ENCODE data around the gene RBM12.

RBM12 gene

GRCh38 chr20:35616465-35617396, 48.0 kb downstream of the RBM12 start:
- Histone ChIP-seq H4K20me1 (ENCODE audit: insufficient read depth, low read length) (no peaks in the 10 kb centered on the region), H3K79me2 (ENCODE audit: insufficient read depth, low read length) (no peaks in the 10 kb centered on the region), H3K4me2 (ENCODE audit: insufficient read depth, low read length) (peak overlapping the region; percentile 44), H3K4me3 (ENCODE audit: low read depth in 1 of 2, low read length in 2 of 2) (peak overlapping the region in 1 of 2 experiments; percentile 37; a peak in 1 of 4 replicates), H3K9me3 (ENCODE audit: insufficient read depth, low read length, severe bottlenecking) (no peaks in the 10 kb centered on the region), H3K9ac (ENCODE audit: low read depth, low read length) (no peak overlapping the region), H3K36me3 (ENCODE audit: insufficient read depth, low read length) (no peaks in the 10 kb centered on the region), H3K4me1 (ENCODE audit: insufficient read depth, low read length) (peaks cover 38% of the 10 kb centered on the region), H3K27ac (ENCODE audit: low read length) (peak overlapping the region; percentile 69), H3K27me3 (ENCODE audit: insufficient read depth, low read length, poor library complexity) (no peaks in the 10 kb centered on the region), H2AFZ (ENCODE audit: low read depth, low read length) (peak overlapping the region; percentile 44; the same call in 1 of the 2 replicates)
- TF ChIP-seq EZH2 (IDR thresholded peaks at IDR 0.05; ENCODE audit: borderline replicate concordance, low read depth, low read length, severe bottlenecking) (no peak), CTCF (IDR thresholded peaks at IDR 0.05; ENCODE audit: borderline replicate concordance, extremely low read depth, low read length, poor library complexity, severe bottlenecking) (no peak)
- DNase-seq (no peak), ATAC-seq (ENCODE audit: insufficient read depth, low read depth) (no peak)

GRCh38 chr20:35615667-35616464, 48.8 kb downstream of the RBM12 start, which contains the start of gene SPAG4:
SPAG4 (plus strand) TSS chr20:35615829; CDS start chr20:35616004, 175 bp downstream.
- H3K36me3 ChIP-seq (ENCODE audit: insufficient read depth, low read length), result no peaks in the 10 kb centered on the region
- DNase-seq (peak; percentile 100), ATAC-seq (ENCODE audit: insufficient read depth, low read depth) (peak; percentile 86)
- TF ChIP-seq CTCF (IDR thresholded peaks at IDR 0.05; ENCODE audit: borderline replicate concordance, extremely low read depth, low read length, poor library complexity, severe bottlenecking) (no peak), EZH2 (IDR thresholded peaks at IDR 0.05; ENCODE audit: borderline replicate concordance, low read depth, low read length, severe bottlenecking) (no peak)
- no peaks in the 10 kb centered on the region for H3K9me3 ChIP-seq (ENCODE audit: insufficient read depth, low read length, severe bottlenecking)
- H4K20me1 ChIP-seq (ENCODE audit: insufficient read depth, low read length), result no peaks in the 10 kb centered on the region
- H3K4me1 ChIP-seq (ENCODE audit: insufficient read depth, low read length), result peaks cover 38% of the 10 kb centered on the region
- H3K4me2 ChIP-seq (ENCODE audit: insufficient read depth, low read length), result peak within 1 kb of the TSS; percentile 94
- no peaks in the 10 kb centered on the region for H3K27me3 ChIP-seq (ENCODE audit: insufficient read depth, low read length, poor library complexity)
- H3K4me3 ChIP-seq (ENCODE audit: low read depth in 1 of 2, low read length in 2 of 2), result peak within 1 kb of the TSS; percentile 37 to 65; a peak in 3 of 4 replicates
- H3K9ac ChIP-seq (ENCODE audit: low read depth, low read length), result peak within 1 kb of the TSS; percentile 84
- H3K27ac ChIP-seq (ENCODE audit: low read length), result peak within 1 kb of the TSS; percentile 89
- H2AFZ ChIP-seq (ENCODE audit: low read depth, low read length), result peak within 1 kb of the TSS; percentile 90
- no peaks in the 10 kb centered on the region for H3K79me2 ChIP-seq (ENCODE audit: insufficient read depth, low read length)

GRCh38 chr20:35611482-35611881, 53.2 kb downstream of the RBM12 start:
- H3K27ac ChIP-seq (ENCODE audit: low read length), result no peak overlapping the region
- H3K36me3 ChIP-seq (ENCODE audit: insufficient read depth, low read length), result no peaks in the 10 kb centered on the region
- H3K9me3 ChIP-seq (ENCODE audit: insufficient read depth, low read length, severe bottlenecking), result no peaks in the 10 kb centered on the region
- TF ChIP-seq EZH2 (IDR thresholded peaks at IDR 0.05; ENCODE audit: borderline replicate concordance, low read depth, low read length, severe bottlenecking), result no peak
- no peak for TF ChIP-seq CTCF (IDR thresholded peaks at IDR 0.05; ENCODE audit: borderline replicate concordance, extremely low read depth, low read length, poor library complexity, severe bottlenecking)
- no peaks in the 10 kb centered on the region for H3K79me2 ChIP-seq (ENCODE audit: insufficient read depth, low read length)
- no peak overlapping the region for H3K4me3 ChIP-seq (ENCODE audit: low read depth in 1 of 2, low read length in 2 of 2)
- no peaks in the 10 kb centered on the region for H3K27me3 ChIP-seq (ENCODE audit: insufficient read depth, low read length, poor library complexity)
- no peak overlapping the region for H3K4me2 ChIP-seq (ENCODE audit: insufficient read depth, low read length)
- peaks cover 8% of the 10 kb centered on the region for H3K4me1 ChIP-seq (ENCODE audit: insufficient read depth, low read length)
- DNase-seq, result no peak
- no peaks in the 10 kb centered on the region for H4K20me1 ChIP-seq (ENCODE audit: insufficient read depth, low read length)
- H2AFZ ChIP-seq (ENCODE audit: low read depth, low read length), result no peak overlapping the region
- no peak overlapping the region for H3K9ac ChIP-seq (ENCODE audit: low read depth, low read length)
- ATAC-seq (ENCODE audit: insufficient read depth, low read depth), result no peak
